Activated CD8-positive, alpha-beta T cell treated with anti-CD3 and anti-CD28 coated beads for 36 hours (primary cell): Measurements from ENCODE around the gene CNIH1. TPM values are rescaled to one million over a fixed set of nuclear protein-coding genes. Genes with fewer than 3 reads are reported as not detected.

Experiments used
- ATAC-seq: fragments of 200-7000 bp; cut with Tn5 transposase; one replicate; pipeline ENCODE4 v1.10.0; 2021; ENCODE audit warnings: mild to moderate bottlenecking, moderate library complexity
- CTCF ChIA-PET: fragments of 350-600 bp; sonication (Branson Sonifier 250); formaldehyde crosslinking; loops from one replicate; lab custom pipeline; 2021; ENCODE audit warnings: antibody characterized with exemption; lab: Charles Lee
- POLR2A ChIA-PET: fragments of 350-600 bp; sonication (Branson Sonifier 250); formaldehyde crosslinking; loops from one replicate; lab custom pipeline; 2021; ENCODE audit warnings: antibody characterized with exemption; lab: Charles Lee
- DNase-seq: peaks from one replicate; pipeline ENCODE4 v3.0.0-alpha.2; 2020
- H3K27ac Mint-ChIP-seq: one replicate; pipeline ENCODE4 v1.8.0; 2021; ENCODE audit warnings: mild to moderate bottlenecking, mixed read lengths
- H3K27me3 Mint-ChIP-seq: one replicate; pipeline ENCODE4 v1.8.0; 2021; ENCODE audit warnings: mixed read lengths
- H3K36me3 Mint-ChIP-seq: one replicate; pipeline ENCODE4 v1.8.0; 2021; ENCODE audit warnings: low read depth, mixed read lengths
- H3K4me1 Mint-ChIP-seq: one replicate; pipeline ENCODE4 v1.8.0; 2021; ENCODE audit warnings: low read depth, mixed read lengths
- H3K4me3 Mint-ChIP-seq: one replicate; pipeline ENCODE4 v1.8.0; 2021; ENCODE audit warnings: mild to moderate bottlenecking, moderate library complexity, mixed read lengths
- H3K9me3 Mint-ChIP-seq: one replicate; pipeline ENCODE4 v1.8.0; 2021; ENCODE audit warnings: mixed read lengths
- intact Hi-C: fragments of 100-400 bp; cut with micrococcal nuclease; formaldehyde crosslinking; loops from one replicate; pipeline ENCODE4 v1.10.0; 2022
- total RNA-seq, 2 experiments: library from RNA; stranded (reverse); gene quantifications; one replicate each; pipeline ENCODE4 v1.2.3, GENCODE V29; 2021
- TF ChIP-seq, protein P1 (sequence below): fragments of 200-600 bp; IDR thresholded peaks from one replicate; pipeline ENCODE4 v1.8.0; 2022; ENCODE audit warnings: antibody characterized with exemption, mild to moderate bottlenecking

CNIH1 gene
- total RNA-seq, 2 experiments from 2014 or later = 82.0 to 82.7 TPM

DNA sequence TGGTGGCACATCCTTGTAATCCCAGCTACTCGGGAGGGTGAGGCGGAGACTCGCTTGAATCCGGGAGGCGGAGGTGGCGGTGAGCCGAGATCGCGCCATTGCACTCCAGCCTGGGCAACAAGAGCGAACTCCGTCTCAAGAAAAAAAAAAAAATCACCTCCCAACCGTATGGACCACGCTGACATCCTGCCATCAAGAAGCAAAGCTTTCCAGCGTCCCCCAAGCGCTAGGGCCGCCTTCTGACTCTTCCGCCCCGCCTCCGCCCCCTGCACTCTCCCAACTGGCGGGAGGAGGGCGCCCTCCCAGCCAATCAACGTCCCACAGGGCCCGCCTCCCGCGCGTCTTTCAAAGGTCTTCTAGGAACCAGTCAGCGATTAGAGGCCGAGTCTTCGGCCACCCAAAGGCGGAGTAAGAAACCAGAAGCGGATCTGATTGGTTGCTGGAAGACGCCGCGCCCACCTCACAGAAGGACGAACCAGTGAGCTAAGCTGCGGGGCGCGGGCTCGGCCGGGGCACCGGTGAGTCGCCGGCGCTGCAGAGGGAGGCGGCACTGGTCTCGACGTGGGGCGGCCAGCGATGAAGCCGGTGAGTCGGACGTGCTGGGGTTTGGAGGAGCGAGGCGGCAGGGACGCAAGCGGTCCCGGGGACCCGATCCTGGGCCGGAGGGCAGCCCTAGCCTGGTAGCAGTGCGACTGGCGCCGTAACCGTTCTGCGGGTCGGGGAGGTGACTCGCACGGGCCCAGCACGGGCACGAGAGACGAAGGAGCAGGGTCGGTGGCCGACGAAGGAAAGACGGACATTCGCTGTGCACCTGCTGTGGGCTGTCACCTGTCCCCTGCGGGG is 44.5 kb downstream of the CNIH1 start, which contains the start of gene CDKN3:
TSS of gene CDKN3 (plus strand) at position 515 of the 843 bp plus-strand sequence. CDS start at position 577, 62 bp downstream.
- intact Hi-C loops = loop anchor here (5.0 kb wide), 1 partner anchor 46 kb away; the partner anchor contains the start of gene CNIH1
- Mint-ChIP-seq H3K36me3 (peaks cover 11% of the 10 kb centered on the region), H3K9me3 (no peaks in the 10 kb centered on the region), H3K4me1 (peaks cover 17% of the 10 kb centered on the region), H3K4me3 (peak within 1 kb of the TSS; percentile 91), H3K27me3 (no peaks in the 10 kb centered on the region), H3K27ac (peak within 1 kb of the TSS; percentile 80)
- ATAC-seq (peak; percentile 97), DNase-seq (peak; percentile 99)
- CTCF ChIA-PET = interaction anchor here (1.1 to 2.1 kb wide), 7 partner anchors 8 to 91 kb away, joined by 3 to 6 read pairs (median 3); no protein-coding TSS in a partner anchor
- POLR2A ChIA-PET = interaction anchor here (0.5 to 1.8 kb wide), 10 partner anchors 14 to 310 kb away, joined by 3 to 7 read pairs (median 4); no protein-coding TSS in a partner anchor
- TF ChIP-seq, protein P1, sequence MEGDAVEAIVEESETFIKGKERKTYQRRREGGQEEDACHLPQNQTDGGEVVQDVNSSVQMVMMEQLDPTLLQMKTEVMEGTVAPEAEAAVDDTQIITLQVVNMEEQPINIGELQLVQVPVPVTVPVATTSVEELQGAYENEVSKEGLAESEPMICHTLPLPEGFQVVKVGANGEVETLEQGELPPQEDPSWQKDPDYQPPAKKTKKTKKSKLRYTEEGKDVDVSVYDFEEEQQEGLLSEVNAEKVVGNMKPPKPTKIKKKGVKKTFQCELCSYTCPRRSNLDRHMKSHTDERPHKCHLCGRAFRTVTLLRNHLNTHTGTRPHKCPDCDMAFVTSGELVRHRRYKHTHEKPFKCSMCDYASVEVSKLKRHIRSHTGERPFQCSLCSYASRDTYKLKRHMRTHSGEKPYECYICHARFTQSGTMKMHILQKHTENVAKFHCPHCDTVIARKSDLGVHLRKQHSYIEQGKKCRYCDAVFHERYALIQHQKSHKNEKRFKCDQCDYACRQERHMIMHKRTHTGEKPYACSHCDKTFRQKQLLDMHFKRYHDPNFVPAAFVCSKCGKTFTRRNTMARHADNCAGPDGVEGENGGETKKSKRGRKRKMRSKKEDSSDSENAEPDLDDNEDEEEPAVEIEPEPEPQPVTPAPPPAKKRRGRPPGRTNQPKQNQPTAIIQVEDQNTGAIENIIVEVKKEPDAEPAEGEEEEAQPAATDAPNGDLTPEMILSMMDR = no peak

DNA sequence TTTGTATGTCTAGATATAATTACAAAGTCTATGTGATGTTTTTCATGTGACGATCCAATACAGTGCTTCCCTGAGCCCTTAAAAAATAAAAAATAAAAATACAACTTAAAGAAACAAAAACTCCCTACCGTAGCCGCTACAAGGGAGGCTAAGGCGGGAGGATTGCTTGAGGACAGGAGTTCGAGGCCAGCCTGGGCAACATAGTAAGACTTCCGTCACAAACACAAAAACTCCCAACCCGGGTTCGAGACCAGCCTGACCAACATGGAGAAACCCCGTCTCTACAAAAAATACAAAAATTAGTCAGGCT is 45.0 kb downstream of the CNIH1 start:
- CTCF ChIA-PET = interaction anchor here (0.9 to 1.4 kb wide), 3 partner anchors 29 to 48 kb away, joined by 3 read pairs; no protein-coding TSS in a partner anchor
- H3K4me3 Mint-ChIP-seq = peak overlapping the region; percentile 91
- no peak for ATAC-seq
- TF ChIP-seq, protein P1 = no peak
- DNase-seq = no peak
- H3K4me1 Mint-ChIP-seq = peaks cover 17% of the 10 kb centered on the region
- H3K9me3 Mint-ChIP-seq = no peaks in the 10 kb centered on the region
- intact Hi-C loops = loop anchor here (5.0 kb wide), 1 partner anchor 46 kb away; the partner anchor contains the start of gene CNIH1
- POLR2A ChIA-PET = interaction anchor here (1.2 kb wide), 1 partner anchor 113 kb away, joined by 3 read pairs; no protein-coding TSS in a partner anchor
- peak overlapping the region; percentile 80 for H3K27ac Mint-ChIP-seq
- no peaks in the 10 kb centered on the region for H3K27me3 Mint-ChIP-seq
- peaks cover 8% of the 10 kb centered on the region for H3K36me3 Mint-ChIP-seq

DNA sequence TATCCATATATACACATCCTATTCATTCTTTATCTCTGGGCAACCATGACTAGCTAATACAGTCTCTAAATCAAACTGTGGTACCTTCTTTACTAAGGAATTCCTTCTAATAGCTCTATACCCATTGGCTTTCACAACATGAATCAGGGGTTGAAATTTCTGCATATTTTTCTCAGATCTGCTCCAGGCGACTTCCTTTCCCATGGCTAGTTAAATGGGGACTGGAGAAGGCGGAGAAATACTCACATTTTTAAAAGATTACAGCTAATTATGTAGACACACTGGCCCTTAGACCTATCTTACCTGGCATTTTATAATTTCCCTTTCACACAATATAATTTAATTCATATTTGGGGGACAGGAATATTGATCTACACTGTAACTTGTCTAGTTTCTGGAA is 45.5 kb downstream of the CNIH1 start:
- TF ChIP-seq, protein P1 = no peak
- Mint-ChIP-seq H3K36me3 (peaks cover 8% of the 10 kb centered on the region), H3K27me3 (no peaks in the 10 kb centered on the region), H3K27ac (no peak overlapping the region), H3K9me3 (no peaks in the 10 kb centered on the region), H3K4me3 (no peak overlapping the region), H3K4me1 (peaks cover 17% of the 10 kb centered on the region)
- DNase-seq = no peak
- CTCF ChIA-PET = interaction anchor here (0.9 kb wide), 1 partner anchor 39 kb away, joined by 3 read pairs; no protein-coding TSS in a partner anchor
- POLR2A ChIA-PET = no interaction called here
- intact Hi-C loops = loop anchor here (5.0 kb wide), 1 partner anchor 47 kb away; the partner anchor contains the start of gene CNIH1
- no peak for ATAC-seq

GRCh38 chr14:54395284-54395683 is 45.9 kb downstream of the CNIH1 start:
- peaks cover 17% of the 10 kb centered on the region for H3K4me1 Mint-ChIP-seq
- intact Hi-C loops = loop anchor here (5.0 kb wide), 1 partner anchor 47 kb away; the partner anchor contains the start of gene CNIH1
- peaks cover 2% of the 10 kb centered on the region for H3K27me3 Mint-ChIP-seq
- peaks cover 7% of the 10 kb centered on the region for H3K36me3 Mint-ChIP-seq
- POLR2A ChIA-PET = no interaction called here
- TF ChIP-seq, protein P1 = no peak
- DNase-seq (no peak), ATAC-seq (no peak)
- H3K9me3 Mint-ChIP-seq = no peaks in the 10 kb centered on the region
- H3K27ac Mint-ChIP-seq = no peak overlapping the region
- CTCF ChIA-PET = interaction anchor here (0.7 to 1.9 kb wide), 3 partner anchors 28 to 47 kb away, joined by 3 to 4 read pairs (median 3); no protein-coding TSS in a partner anchor
- no peak overlapping the region for H3K4me3 Mint-ChIP-seq
